ENCODE results near the gene MAP3K4.

Gene MAP3K4

DNA sequence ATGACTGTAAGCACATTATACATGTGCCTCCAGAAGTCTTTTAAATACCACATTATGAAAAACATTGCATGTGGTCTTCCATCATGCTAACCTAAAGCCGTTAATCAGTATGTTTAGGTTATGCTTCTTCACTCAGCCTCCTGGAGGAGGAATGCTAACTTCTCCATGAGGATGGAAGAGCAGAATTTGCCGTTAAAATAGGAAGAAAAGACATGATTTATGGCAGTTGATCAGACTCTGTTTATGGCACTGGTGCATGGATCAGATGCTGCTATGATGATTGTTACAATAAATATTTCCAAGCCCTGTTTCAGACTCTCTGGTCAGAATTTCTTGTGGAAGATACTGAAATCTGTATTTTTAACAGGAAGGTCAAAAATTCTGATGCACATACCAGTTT is 31.7 kb downstream of the MAP3K4 start:
- TF ChIP-seq, protein P1, sequence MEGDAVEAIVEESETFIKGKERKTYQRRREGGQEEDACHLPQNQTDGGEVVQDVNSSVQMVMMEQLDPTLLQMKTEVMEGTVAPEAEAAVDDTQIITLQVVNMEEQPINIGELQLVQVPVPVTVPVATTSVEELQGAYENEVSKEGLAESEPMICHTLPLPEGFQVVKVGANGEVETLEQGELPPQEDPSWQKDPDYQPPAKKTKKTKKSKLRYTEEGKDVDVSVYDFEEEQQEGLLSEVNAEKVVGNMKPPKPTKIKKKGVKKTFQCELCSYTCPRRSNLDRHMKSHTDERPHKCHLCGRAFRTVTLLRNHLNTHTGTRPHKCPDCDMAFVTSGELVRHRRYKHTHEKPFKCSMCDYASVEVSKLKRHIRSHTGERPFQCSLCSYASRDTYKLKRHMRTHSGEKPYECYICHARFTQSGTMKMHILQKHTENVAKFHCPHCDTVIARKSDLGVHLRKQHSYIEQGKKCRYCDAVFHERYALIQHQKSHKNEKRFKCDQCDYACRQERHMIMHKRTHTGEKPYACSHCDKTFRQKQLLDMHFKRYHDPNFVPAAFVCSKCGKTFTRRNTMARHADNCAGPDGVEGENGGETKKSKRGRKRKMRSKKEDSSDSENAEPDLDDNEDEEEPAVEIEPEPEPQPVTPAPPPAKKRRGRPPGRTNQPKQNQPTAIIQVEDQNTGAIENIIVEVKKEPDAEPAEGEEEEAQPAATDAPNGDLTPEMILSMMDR (IDR thresholded peaks at IDR 0.05; ENCODE audit: low read depth, low read length, missing control alignments) = no peak
- no peak overlapping the region for H3K4me3 ChIP-seq (replicated peaks; ENCODE audit: low read depth, low read length)
- no peak for DNase-seq (ENCODE audit: extremely low read depth, low read depth)

DNA sequence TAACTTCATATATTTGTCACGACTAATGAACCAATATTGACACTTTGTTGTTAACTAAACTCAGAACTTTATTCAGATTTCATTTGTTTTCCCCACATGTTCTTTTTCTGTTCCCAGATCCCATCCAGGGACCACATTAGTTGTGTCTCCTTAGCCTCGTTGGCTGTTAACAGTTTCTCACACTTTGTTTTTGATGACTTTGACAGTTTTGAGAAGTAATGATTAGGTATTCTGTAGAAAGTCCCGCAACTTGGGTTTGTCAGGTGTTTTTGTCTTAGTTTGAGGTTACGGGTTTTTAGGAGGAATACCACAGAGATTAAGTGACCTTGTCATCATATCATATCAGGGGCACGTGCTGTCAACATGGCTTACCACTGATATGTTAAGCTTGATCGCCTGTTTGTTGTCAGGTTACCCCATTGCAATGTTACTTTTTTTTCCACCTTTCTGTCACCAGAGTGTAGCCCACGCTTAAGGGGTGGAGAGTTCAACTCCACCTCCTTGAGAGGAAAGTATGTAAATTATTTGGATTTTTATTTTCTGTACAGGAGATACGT is 32.9 kb downstream of the MAP3K4 start:
- no peak overlapping the region for H3K4me3 ChIP-seq (replicated peaks; ENCODE audit: low read depth, low read length)
- TF ChIP-seq, protein P1 (IDR thresholded peaks at IDR 0.05; ENCODE audit: low read depth, low read length, missing control alignments) = no peak

DNA sequence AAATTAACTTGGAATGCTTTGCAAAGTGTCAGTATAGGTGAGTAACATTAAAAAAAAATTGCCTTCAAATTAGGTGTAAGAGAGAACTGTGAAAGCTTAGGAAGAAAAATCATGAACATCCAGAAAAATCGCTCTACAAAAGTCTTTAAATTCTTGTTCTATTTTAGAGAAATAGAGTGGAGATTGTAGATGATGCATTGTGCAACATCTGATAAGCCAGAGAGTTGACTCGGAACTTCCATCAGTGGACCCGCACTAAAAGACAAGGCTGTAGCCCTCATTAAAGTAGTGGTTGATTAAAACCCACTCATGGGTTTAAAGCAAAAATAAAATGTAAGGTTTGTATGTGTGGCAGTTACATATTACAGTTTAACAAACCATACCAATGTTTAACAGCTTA is 35.8 kb downstream of the MAP3K4 start:
- no peak for DNase-seq (ENCODE audit: extremely low read depth, low read depth)
- H3K4me3 ChIP-seq (replicated peaks; ENCODE audit: low read depth, low read length) = no peak overlapping the region
- TF ChIP-seq, protein P1 (IDR thresholded peaks at IDR 0.05; ENCODE audit: low read depth, low read length, missing control alignments) = no peak

More for the DNA sequence above, 32.9 kb downstream of the MAP3K4 start:
- DNase-seq (ENCODE audit: extremely low read depth, low read depth) = no peak

DNA sequence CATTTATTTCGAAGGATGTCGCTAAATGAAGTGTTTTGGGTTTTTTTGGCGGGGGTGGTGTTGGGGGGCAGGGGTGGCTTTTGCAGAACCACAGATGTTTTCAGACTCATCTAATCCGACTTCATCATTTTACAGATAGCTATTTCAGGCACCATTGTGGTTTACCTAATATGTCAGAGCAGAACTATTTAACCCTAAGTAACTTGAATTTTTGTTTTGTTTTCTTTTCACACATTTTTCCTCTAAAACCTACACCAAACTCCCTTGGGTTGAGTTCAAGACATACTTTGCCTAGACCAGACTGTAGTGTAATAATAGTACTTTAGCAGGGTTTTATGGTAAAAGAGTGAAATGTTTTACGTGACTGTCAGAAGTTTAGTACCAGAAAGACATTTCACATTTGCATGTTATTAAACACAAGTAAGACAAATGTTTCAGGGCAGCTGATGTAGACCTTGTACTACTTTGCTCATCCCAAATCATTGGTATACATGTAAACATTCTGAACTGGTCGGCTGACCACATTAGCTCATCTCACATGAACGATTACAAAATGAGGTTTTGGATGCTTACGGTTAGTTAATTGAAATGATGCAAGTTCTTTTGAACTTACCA is 37.7 kb downstream of the MAP3K4 start:
- TF ChIP-seq, protein P1 (IDR thresholded peaks at IDR 0.05; ENCODE audit: low read depth, low read length, missing control alignments) = no peak
- H3K4me3 ChIP-seq (replicated peaks; ENCODE audit: low read depth, low read length) = no peak overlapping the region
- peak; percentile 17 for DNase-seq (ENCODE audit: extremely low read depth, low read depth)

DNA sequence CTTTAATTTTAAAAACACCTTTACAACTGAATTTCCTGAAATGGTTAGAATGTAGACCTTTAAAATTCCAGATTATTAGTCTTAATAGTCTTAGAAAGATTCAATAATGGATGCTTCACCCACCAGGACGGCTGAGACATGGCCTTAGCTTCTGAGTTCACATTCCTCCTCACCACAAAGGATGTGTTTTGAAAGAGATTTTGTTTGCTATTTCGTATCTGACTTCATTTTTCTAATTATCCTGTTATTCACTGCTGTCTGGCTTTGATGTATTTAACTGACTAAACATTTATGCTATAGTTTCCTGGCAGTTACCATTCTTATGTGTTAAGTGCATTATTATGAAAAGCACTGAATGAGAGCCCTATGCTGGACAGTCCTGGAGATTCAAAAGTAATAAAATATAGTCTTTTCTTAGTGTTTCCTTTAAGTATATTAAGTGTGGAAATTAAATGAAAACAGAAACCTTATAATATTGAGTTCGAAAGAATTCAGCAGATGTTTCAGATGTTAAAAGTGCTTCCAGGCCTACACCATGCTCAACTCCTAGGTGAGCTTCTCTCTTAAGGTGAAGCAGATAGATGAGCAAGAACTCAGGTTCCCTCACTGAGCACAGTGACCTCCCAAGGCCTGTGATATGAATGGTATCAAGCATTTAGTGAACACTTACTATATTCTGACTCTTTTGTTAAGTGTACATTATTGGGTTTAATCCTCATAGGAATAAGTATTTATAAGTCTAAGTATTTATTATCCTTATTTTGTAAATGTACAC is 40.3 kb downstream of the MAP3K4 start:
- peak; percentile 17 for DNase-seq (ENCODE audit: extremely low read depth, low read depth)
- no peak overlapping the region for H3K4me3 ChIP-seq (replicated peaks; ENCODE audit: low read depth, low read length)
- TF ChIP-seq, protein P1 (IDR thresholded peaks at IDR 0.05; ENCODE audit: low read depth, low read length, missing control alignments) = no peak

DNA sequence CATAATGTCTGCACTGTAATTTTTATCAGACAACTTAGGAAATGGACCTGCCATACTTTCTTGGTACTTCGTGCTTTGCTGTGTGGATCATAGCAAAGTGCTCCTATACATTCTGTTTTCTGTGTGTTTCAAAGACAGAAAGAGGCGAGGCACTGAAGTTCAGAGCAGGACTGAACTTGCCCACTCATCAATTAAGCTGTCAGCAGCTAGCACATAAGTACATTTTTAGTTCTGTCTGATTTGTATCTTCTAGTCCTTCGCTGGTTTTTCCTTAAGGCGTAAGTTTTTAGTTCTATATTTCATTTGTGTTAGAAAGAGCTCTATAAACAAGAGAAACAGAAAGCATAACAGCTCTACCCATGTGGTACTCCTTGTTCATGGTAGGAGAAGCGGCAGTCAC is 42.1 kb downstream of the MAP3K4 start:
- DNase-seq (ENCODE audit: extremely low read depth, low read depth) = no peak
- TF ChIP-seq, protein P1 (IDR thresholded peaks at IDR 0.05; ENCODE audit: low read depth, low read length, missing control alignments) = no peak
- no peak overlapping the region for H3K4me3 ChIP-seq (replicated peaks; ENCODE audit: low read depth, low read length)

Measured in HFF-Myc (cell line).